Cardiac muscle cell (in vitro differentiated cells and primary cell): ENCODE measurements around the gene TNPO2. TPM values are rescaled to one million over a fixed set of nuclear protein-coding genes. Genes with fewer than 3 reads are reported as not detected.
A peak's percentile ranks its signal among the peaks of the same experiment; 100 is the strongest.
"Not testable (repeated sequence)": the region's sequence is repeated elsewhere in the genome, so short reads cannot be mapped to it uniquely, and the experiment has no call there.

Experiments
- DNase-seq, 2 donors: peaks; one replicate each; pipeline versions ENCODE4 v3.0.0 to v3.0.0-alpha.2; 2010 to 2017; ENCODE audit warnings: low read depth in 1 of 2, low spot score in 1 of 2
- H3K27ac ChIP-seq: fragments of 200-600 bp; sonication (generic); 2 replicates; pipeline ENCODE4 v1.5.1; 2016
- H3K27me3 ChIP-seq: fragments of 200-600 bp; sonication (generic); 2 replicates; pipeline ENCODE4 v1.6.0; 2016; ENCODE audit warnings: control low read depth
- H3K36me3 ChIP-seq: fragments of 200-600 bp; sonication (generic); 2 replicates; pipeline ENCODE4 v1.5.1; 2016; ENCODE audit warnings: control low read depth
- H3K4me1 ChIP-seq: fragments of 200-600 bp; sonication (generic); 2 replicates; pipeline ENCODE4 v1.8.1; 2017; ENCODE audit warnings: low read depth, mild to moderate bottlenecking, mixed run types
- H3K4me3 ChIP-seq: fragments of 200-600 bp; sonication (generic); 2 replicates; pipeline ENCODE4 v1.5.1; 2016; ENCODE audit warnings: mild to moderate bottlenecking
- H3K9me3 ChIP-seq: fragments of 200-600 bp; sonication (generic); 2 replicates; pipeline ENCODE4 v1.5.1; 2017; ENCODE audit warnings: low read depth, mild to moderate bottlenecking, control low read depth
- polyA plus RNA-seq: library from polyadenylated mRNA; unstranded; fragments of >200 nt; fragmentation: Nextera tagmentation; extraction: Ambion mirVana; gene quantifications from 2 replicates; pipeline ENCODE4 v1.2.1, GENCODE V29; 2016
- total RNA-seq: library from RNA; depleted of rRNA; stranded (reverse); fragments of >200 nt; gene quantifications from 2 replicates; pipeline ENCODE4 v1.2.3, GENCODE V29; 2016
- TF ChIP-seq, protein P1 (sequence below): IDR thresholded peaks from 2 replicates; pipeline ENCODE4 v1.5.1; 2012; ENCODE audit warnings: low read depth, mild to moderate bottlenecking, low read length

TNPO2 gene
- total and polyA plus RNA-seq, 2 experiments from 2014 or later, result 20.1 to 68.6 TPM

DNA sequence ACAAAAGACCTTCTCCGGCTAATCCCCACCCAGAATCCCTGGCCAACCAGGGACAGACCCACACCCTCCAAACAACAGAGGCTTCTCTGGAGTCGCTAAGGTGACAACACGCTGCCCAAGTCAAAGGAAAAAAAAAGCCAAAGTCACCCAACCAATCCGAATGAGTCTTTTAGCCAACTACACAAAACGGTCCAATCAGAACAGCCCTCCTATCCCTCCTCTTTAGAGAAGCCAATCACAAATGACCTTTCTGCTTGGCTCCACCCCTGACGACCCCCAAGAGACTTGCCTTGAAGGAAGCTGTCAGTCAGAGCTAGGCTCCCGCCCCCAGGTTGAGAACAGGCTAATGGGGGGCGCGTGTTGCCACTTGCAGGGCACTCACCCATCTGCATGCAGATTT lies 20.7 kb downstream of the TNPO2 start:
- Histone ChIP-seq H3K4me3 (no peak overlapping the region), H3K27ac (no peak overlapping the region)
- DNase-seq, result peak; percentile 44 to 53

DNA sequence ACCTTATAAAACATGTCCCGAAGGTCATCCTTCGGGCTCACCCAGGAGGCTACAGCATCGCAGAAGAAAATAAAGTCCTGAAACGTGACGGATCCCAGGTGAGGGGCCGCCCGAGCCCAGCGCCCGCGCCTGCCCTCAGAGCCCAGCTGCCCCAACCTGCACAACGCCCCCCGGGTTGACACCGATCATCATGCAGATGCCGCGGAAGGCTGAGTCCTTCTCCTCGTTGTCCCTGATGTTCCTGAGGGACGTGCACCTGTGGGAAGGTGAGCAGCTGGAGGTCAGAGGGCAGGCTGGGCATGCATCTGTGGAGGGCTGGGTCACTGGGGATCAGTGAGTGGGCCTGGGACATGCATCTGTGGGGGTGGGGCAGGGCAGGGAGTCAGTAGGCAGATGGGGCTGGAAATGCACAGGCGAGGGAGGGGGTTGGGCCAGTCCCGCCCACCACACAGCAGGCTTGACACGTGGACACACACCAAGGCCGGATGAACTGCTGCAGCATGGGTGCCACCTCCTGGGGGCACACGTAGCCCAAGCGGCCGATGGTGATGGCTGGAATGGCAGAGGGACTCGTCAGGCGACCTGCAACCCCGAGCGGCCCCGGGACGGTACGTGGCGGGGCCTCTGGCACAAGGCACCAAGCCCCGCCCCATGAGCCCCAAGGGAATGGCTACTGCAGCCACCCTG lies 22.0 kb downstream of the TNPO2 start:
- no peak overlapping the region for H3K27ac ChIP-seq
- H3K4me1 ChIP-seq, result no peaks in the 10 kb centered on the region
- no peaks in the 10 kb centered on the region for H3K27me3 ChIP-seq
- peaks cover 47% of the 10 kb centered on the region for H3K36me3 ChIP-seq
- no peak for DNase-seq
- no peak overlapping the region for H3K4me3 ChIP-seq
- TF ChIP-seq, protein P1, sequence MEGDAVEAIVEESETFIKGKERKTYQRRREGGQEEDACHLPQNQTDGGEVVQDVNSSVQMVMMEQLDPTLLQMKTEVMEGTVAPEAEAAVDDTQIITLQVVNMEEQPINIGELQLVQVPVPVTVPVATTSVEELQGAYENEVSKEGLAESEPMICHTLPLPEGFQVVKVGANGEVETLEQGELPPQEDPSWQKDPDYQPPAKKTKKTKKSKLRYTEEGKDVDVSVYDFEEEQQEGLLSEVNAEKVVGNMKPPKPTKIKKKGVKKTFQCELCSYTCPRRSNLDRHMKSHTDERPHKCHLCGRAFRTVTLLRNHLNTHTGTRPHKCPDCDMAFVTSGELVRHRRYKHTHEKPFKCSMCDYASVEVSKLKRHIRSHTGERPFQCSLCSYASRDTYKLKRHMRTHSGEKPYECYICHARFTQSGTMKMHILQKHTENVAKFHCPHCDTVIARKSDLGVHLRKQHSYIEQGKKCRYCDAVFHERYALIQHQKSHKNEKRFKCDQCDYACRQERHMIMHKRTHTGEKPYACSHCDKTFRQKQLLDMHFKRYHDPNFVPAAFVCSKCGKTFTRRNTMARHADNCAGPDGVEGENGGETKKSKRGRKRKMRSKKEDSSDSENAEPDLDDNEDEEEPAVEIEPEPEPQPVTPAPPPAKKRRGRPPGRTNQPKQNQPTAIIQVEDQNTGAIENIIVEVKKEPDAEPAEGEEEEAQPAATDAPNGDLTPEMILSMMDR, result no peak
- no peaks in the 10 kb centered on the region for H3K9me3 ChIP-seq

More for the DNA sequence above, 20.7 kb downstream of the TNPO2 start:
- TF ChIP-seq, protein P1, result no peak
- Histone ChIP-seq H3K36me3 (peaks cover 52% of the 10 kb centered on the region), H3K27me3 (no peaks in the 10 kb centered on the region), H3K9me3 (no peaks in the 10 kb centered on the region), H3K4me1 (no peaks in the 10 kb centered on the region)

DNA sequence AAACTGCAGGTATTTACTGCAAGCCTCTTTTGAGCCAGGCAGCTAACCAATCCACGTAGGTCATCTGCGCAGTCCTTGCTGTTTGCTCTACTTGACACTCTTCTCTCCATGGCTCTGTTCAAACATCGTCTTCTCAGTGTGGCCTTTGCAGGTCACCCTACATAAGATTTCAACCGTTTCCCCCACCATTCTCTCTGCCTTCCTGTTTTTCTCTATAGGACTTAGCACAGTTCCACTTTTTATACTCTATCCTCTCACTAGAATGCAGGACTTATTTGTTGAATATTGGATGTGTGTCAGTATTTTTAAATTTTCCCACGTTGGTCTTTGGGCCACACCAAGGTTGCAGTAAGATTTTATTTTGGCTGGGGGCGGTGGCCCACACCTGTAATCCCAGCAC lies 25.6 kb downstream of the TNPO2 start:
- H3K27ac ChIP-seq, result no peak overlapping the region
- DNase-seq, result no peak
- H3K9me3 ChIP-seq, result no peaks in the 10 kb centered on the region
- TF ChIP-seq, protein P1, result no peak
- H3K4me1 ChIP-seq, result no peaks in the 10 kb centered on the region
- H3K27me3 ChIP-seq, result no peaks in the 10 kb centered on the region
- H3K36me3 ChIP-seq, result peaks cover 21% of the 10 kb centered on the region
- H3K4me3 ChIP-seq, result no peak overlapping the region

DNA sequence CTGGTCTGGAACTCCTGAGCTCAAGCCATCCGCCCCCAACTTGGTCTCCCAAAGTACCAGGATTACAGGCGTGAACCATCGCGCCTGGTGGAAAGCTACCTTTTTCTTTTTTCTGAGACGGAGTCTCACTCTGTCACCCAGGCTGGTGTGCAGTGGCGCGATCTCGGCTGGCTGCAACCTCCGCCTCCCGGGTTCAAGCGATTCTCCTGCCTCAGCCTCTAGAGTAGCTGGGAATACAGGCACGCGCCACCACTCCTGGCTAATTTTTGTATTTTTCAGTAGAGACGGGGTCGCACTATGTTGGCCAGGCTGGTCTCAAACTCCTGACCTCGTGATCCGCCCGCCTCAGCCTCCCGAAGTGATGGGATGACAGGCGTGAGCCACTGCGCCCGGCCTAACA lies 26.3 kb downstream of the TNPO2 start:
- H3K4me1 ChIP-seq, H3K27me3 ChIP-seq, H3K4me3 ChIP-seq, H3K9me3 ChIP-seq, H3K27ac ChIP-seq, DNase-seq: not testable (repeated sequence)
- H3K36me3 ChIP-seq, result peaks cover 15% of the 10 kb centered on the region

DNA sequence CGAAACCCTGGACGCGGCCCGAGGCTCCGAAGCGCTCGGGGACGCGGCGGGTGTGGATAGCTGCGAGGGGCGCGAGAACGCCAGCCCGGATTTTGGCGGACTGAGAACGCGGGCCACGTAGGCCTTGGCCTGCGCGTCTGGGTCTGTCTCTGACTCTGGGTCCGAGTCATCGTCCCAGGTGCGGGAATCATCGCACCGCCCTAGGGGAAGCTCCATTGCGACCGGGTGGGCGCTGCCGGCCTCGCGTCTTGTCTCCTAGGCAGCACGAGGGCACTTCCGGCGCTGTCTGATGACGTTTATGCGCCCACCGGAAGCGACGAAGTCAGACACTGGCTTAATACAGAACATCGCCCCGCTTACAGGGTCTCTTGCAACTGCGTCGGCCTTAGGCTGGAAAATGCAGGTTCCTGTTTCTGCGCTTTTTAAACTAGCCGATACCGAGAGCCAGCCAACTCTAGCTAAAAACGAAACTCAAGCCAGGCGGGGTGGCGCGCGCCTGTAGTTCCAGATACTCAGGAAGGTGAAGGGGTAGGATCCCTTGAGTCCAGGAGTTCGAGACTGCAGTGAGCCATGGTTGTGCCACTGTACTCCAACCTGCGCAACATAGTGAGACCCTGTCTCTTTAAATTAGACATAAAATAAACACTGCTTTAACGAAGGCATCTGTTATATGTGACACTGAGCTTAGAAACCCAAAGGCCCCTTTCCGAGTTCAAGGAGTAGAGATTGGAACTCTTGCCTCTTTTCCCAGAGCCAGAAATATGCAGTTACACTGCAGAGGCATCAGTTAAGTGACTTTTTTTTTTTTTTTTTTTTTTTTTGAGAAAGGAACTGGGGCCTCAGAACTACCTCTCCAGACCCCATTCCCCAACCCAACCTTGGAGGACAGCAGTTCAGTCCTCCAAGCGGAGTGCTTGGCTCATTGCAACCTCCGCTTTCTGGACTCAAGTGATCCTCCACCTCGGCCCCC lies 27.1 kb downstream of the TNPO2 start, which contains the start of gene FBXW9:
Gene FBXW9 (minus strand): TSS at position 266 of the 970 bp plus-strand sequence. CDS start 50 bp downstream, at position 216.
- Histone ChIP-seq H3K36me3 (peaks cover 9% of the 10 kb centered on the region), H3K4me1 (no peaks in the 10 kb centered on the region), H3K4me3 (peak within 1 kb of the TSS; percentile 72), H3K27me3 (no peaks in the 10 kb centered on the region), H3K9me3 (no peaks in the 10 kb centered on the region), H3K27ac (peak within 1 kb of the TSS; percentile 85)
- DNase-seq, result peak; percentile 93 to 97
- TF ChIP-seq, protein P1, result no peak
